ENCODE data around the gene PRR36. TPM values are rescaled to one million over a fixed set of nuclear protein-coding genes. Genes with fewer than 3 reads are reported as not detected.

Gene PRR36
- total RNA-seq, 1 donor from 2014 or later = 0.80 TPM

DNA sequence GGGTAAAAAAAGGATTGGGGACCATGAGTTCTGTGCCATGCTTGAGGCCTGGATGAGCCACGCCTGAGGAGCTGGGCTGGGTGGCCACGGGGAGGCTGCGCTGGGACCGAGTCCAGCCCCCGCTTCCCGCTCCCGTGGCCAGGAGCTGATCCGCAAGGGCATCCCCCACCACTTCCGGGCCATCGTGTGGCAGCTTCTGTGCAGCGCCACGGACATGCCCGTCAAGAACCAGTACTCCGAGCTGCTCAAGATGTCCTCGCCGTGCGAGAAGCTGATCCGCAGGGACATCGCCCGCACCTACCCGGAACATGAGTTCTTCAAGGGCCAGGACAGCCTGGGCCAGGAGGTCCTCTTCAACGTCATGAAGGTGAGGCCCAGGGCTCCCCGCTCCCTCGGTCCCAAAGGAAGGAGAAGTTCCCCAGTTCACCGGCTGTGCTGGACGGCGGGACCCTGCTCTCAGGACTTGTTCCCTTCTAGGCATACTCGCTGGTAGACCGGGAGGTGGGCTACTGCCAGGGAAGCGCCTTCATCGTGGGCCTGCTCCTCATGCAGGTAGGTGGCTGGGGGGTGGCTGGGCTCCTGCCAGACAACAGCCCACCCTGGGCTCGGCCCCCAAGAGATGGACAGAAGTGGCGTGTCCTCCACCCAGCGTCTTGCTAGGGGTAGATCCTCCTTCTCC, 25.3 kb downstream of the PRR36 start:
- Mint-ChIP-seq H3K36me3 (ENCODE audit: low read depth) (no peaks in the 10 kb centered on the region), H3K4me3 (ENCODE audit: unreplicated experiment) (no peak overlapping the region), H3K4me1 (ENCODE audit: low read depth) (peaks cover 6% of the 10 kb centered on the region), H3K27me3 (ENCODE audit: low read depth) (no peaks in the 10 kb centered on the region), H3K27ac (ENCODE audit: unreplicated experiment) (no peak overlapping the region), H3K9me3 (ENCODE audit: low read depth) (no peaks in the 10 kb centered on the region)
- peak; percentile 90 for DNase-seq (ENCODE audit: low spot score)
- TF ChIP-seq, protein P1, sequence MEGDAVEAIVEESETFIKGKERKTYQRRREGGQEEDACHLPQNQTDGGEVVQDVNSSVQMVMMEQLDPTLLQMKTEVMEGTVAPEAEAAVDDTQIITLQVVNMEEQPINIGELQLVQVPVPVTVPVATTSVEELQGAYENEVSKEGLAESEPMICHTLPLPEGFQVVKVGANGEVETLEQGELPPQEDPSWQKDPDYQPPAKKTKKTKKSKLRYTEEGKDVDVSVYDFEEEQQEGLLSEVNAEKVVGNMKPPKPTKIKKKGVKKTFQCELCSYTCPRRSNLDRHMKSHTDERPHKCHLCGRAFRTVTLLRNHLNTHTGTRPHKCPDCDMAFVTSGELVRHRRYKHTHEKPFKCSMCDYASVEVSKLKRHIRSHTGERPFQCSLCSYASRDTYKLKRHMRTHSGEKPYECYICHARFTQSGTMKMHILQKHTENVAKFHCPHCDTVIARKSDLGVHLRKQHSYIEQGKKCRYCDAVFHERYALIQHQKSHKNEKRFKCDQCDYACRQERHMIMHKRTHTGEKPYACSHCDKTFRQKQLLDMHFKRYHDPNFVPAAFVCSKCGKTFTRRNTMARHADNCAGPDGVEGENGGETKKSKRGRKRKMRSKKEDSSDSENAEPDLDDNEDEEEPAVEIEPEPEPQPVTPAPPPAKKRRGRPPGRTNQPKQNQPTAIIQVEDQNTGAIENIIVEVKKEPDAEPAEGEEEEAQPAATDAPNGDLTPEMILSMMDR (IDR thresholded peaks at IDR 0.05) = no peak

DNA sequence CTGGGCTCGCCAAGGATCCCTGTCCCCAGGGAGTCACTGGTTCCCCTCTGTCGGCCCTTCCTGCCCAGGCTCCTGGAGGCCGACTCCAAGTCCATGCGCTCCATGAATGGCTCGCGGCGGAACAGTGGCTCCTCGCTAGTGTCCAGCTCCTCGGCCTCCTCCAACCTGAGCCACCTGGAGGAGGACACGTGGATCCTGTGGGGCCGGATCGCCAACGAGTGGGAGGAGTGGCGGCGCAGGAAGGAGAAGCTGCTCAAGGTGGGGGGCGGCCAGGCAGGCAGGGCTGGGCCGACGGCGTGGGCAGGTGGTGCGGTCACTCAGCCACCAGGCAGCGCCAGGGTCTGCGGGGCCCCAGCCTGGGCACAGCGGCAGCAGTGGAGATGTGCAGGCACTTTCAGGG, 26.5 kb downstream of the PRR36 start:
- no peaks in the 10 kb centered on the region for H3K9me3 Mint-ChIP-seq (ENCODE audit: low read depth)
- no peaks in the 10 kb centered on the region for H3K4me1 Mint-ChIP-seq (ENCODE audit: low read depth)
- TF ChIP-seq, protein P1 (IDR thresholded peaks at IDR 0.05) = no peak
- peak; percentile 90 for DNase-seq (ENCODE audit: low spot score)
- H3K36me3 Mint-ChIP-seq (ENCODE audit: low read depth) = no peaks in the 10 kb centered on the region
- H3K27me3 Mint-ChIP-seq (ENCODE audit: low read depth) = no peaks in the 10 kb centered on the region
- H3K27ac Mint-ChIP-seq (ENCODE audit: unreplicated experiment) = no peak overlapping the region
- H3K4me3 Mint-ChIP-seq (ENCODE audit: unreplicated experiment) = no peak overlapping the region

DNA sequence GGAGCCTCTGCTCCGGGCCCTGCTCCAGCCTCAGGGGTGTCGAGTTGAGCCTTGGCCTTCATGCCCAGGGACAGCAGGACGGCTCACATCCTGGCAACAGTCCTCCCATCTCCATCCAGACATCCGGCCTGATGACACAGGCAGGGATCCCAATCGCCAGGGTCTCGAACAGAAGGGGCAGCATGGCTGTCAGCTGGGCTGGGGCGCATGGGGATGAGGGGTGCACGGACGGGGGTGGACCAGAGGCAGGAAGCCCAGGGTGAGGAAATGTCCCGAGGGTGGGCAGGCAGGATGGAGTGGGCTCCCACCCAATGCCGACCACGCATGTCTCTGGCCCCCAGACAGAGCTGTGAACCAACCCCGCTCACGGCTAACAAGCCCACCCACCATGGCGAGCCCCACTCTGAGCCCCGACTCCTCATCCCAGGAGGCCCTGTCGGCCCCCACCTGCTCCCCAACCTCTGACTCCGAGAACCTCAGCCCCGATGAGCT, 28.0 kb downstream of the PRR36 start:
- no peak overlapping the region for H3K4me3 Mint-ChIP-seq (ENCODE audit: unreplicated experiment)
- no peaks in the 10 kb centered on the region for H3K36me3 Mint-ChIP-seq (ENCODE audit: low read depth)
- TF ChIP-seq, protein P1 (IDR thresholded peaks at IDR 0.05) = no peak
- H3K27me3 Mint-ChIP-seq (ENCODE audit: low read depth) = no peaks in the 10 kb centered on the region
- no peak for DNase-seq (ENCODE audit: low spot score)
- H3K9me3 Mint-ChIP-seq (ENCODE audit: low read depth) = no peaks in the 10 kb centered on the region
- no peaks in the 10 kb centered on the region for H3K4me1 Mint-ChIP-seq (ENCODE audit: low read depth)
- H3K27ac Mint-ChIP-seq (ENCODE audit: unreplicated experiment) = no peak overlapping the region

DNA sequence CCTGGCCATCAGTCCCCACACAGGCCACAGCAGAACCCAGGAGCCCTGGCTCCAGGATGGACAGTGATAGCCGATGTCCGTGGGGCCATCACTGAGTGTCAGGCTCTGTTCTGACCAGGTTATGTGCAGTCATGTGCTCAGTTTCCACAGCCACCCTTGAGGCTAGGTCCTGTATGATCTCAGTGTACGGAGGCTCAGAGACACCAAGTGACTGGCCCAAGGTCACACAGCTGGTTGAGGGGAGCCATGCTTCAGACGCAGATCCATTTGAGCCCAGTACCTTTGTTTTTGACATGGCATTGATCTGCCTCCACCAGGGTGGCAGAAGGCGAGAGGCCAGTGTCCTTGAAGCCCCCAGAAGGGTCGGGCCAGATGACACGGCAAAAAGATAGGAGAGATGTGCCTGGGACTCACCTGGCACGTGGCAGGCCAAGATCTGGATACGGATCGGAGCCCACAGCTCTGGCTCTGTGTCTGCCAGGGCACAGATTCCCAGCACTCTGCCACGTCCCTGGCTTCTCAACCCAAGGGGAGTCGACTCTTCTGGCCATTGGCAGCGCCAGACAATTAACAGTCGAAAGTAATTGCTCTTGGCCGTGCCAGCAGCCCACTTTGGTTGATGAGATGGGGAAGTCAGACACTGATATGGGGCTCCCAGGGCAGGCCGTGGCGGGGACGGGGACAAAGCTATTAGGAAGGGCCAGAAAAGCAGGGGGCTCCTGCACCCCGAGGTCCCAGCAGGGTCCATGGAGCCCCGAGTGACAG, 28.6 kb downstream of the PRR36 start:
- Mint-ChIP-seq H3K36me3 (ENCODE audit: low read depth) (no peaks in the 10 kb centered on the region), H3K9me3 (ENCODE audit: low read depth) (no peaks in the 10 kb centered on the region), H3K27me3 (ENCODE audit: low read depth) (no peaks in the 10 kb centered on the region), H3K4me3 (ENCODE audit: unreplicated experiment) (no peak overlapping the region), H3K4me1 (ENCODE audit: low read depth) (no peaks in the 10 kb centered on the region), H3K27ac (ENCODE audit: unreplicated experiment) (no peak overlapping the region)
- DNase-seq (ENCODE audit: low spot score) = no peak
- TF ChIP-seq, protein P1 (IDR thresholded peaks at IDR 0.05) = no peak

DNA sequence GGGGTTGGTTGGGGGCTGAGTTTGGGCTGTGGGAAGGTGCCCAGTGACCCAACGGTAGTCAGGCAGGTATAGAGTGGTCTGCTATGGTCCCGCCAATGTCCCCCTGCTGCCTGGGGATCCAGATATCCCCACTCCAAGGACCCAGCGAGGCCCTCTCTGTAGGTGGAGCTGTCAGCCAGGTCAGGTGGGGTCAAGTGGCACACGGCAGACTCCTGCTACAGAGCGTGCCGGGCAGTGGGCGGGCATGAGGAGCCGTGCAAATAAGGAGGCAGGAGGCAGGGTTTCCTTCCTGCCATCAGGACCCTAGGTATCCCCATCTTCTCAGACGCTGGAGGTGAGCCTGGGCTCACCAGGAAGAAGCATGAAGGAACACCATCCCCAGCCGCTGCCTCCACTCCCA, 29.2 kb downstream of the PRR36 start:
- Mint-ChIP-seq H3K4me1 (ENCODE audit: low read depth) (no peaks in the 10 kb centered on the region), H3K27me3 (ENCODE audit: low read depth) (no peaks in the 10 kb centered on the region), H3K36me3 (ENCODE audit: low read depth) (no peaks in the 10 kb centered on the region), H3K4me3 (ENCODE audit: unreplicated experiment) (no peak overlapping the region), H3K9me3 (ENCODE audit: low read depth) (no peaks in the 10 kb centered on the region), H3K27ac (ENCODE audit: unreplicated experiment) (no peak overlapping the region)
- DNase-seq (ENCODE audit: low spot score) = no peak
- TF ChIP-seq, protein P1 (IDR thresholded peaks at IDR 0.05) = no peak
